HEK293 (cell line): ENCODE results near the gene SHOC2.

Experiments
- CTCF ChIA-PET: fragments of 350-600 bp; formaldehyde crosslinking; extraction: SDS; loops from one replicate; lab custom pipeline; 2021; ENCODE audit warnings: antibody characterized with exemption; lab: Yijun Ruan, JAX
- POLR2A ChIA-PET: fragments of 300-600 bp; formaldehyde crosslinking; extraction: SDS; loops from one replicate; lab custom pipeline; 2020; ENCODE audit warnings: antibody characterized with exemption, inconsistent platforms; lab: Yijun Ruan, JAX
- H3K27ac ChIP-seq: fragments of 200-500 bp; sonication (Bioruptor generic); 2 replicates; pipeline ENCODE4 v1.5.1; 2014; ENCODE audit warnings: low read depth, low read length, control low read depth, inconsistent platforms; ENCODE audit errors: extremely low read depth
- H3K36me3 ChIP-seq, 2 experiments: fragments of 200-500 bp in 1 of 2; sonication (Bioruptor generic) in 1 of 2; 1 replicate in 1 of 2; 2 replicates in 1 of 2; pipeline ENCODE4 v1.5.1; 2014 to 2017; ENCODE audit warnings: inconsistent platforms in 2 of 2, low read length in 2 of 2; ENCODE audit not compliant: control insufficient read depth in 2 of 2, insufficient read depth in 1 of 2
- H3K4me1 ChIP-seq: fragments of 200-500 bp; sonication (Bioruptor generic); 2 replicates; pipeline ENCODE4 v1.5.1; 2014; ENCODE audit warnings: mild to moderate bottlenecking, low read length, inconsistent platforms; ENCODE audit not compliant: control insufficient read depth, insufficient read depth
- H3K4me3 ChIP-seq: 2 replicates; pipeline ENCODE4 v1.5.1; 2011; ENCODE audit warnings: low read depth, mild to moderate bottlenecking, control low read depth, low read length, moderate library complexity
- H3K9me3 ChIP-seq: fragments of 200-500 bp; sonication (Bioruptor generic); 2 replicates; pipeline ENCODE4 v1.5.1; 2014; ENCODE audit warnings: low read depth, low read length, inconsistent platforms; ENCODE audit not compliant: control insufficient read depth, insufficient read depth
- BCL11A ChIP-seq: fragments of 450-650 bp; formaldehyde crosslinking; IDR thresholded peaks from 2 replicates; pipeline ENCODE4 v1.5.1; 2016; ENCODE audit warnings: low read depth, missing biosample characterization, missing genetic modification characterization
- BCL6B ChIP-seq: fragments of 450-650 bp; formaldehyde crosslinking; IDR thresholded peaks from 2 replicates; pipeline ENCODE4 v1.5.1; 2017; ENCODE audit warnings: missing biosample characterization, missing genetic modification characterization
- GFI1B ChIP-seq: fragments of 450-650 bp; formaldehyde crosslinking; IDR thresholded peaks from 2 replicates; pipeline ENCODE4 v1.5.1; 2016; ENCODE audit warnings: missing biosample characterization, missing genetic modification characterization
- GLIS1 ChIP-seq: fragments of 450-650 bp; formaldehyde crosslinking; IDR thresholded peaks from 2 replicates; pipeline ENCODE4 v1.5.1; 2016; ENCODE audit warnings: missing biosample characterization, missing genetic modification characterization
- GLIS2 ChIP-seq: fragments of 450-650 bp; formaldehyde crosslinking; IDR thresholded peaks from 2 replicates; pipeline ENCODE4 v1.5.1; 2016; ENCODE audit warnings: missing biosample characterization, missing genetic modification characterization
- PRDM1 ChIP-seq: fragments of 450-650 bp; formaldehyde crosslinking; IDR thresholded peaks from 2 replicates; pipeline ENCODE4; 2016; ENCODE audit warnings: missing biosample characterization, missing genetic modification characterization
- REST ChIP-seq: fragments of 450-650 bp; formaldehyde crosslinking; IDR thresholded peaks from 2 replicates; pipeline ENCODE4 v1.5.1; 2016; ENCODE audit warnings: missing biosample characterization, missing genetic modification characterization
- TRIM28 ChIP-seq: IDR thresholded peaks from 2 replicates; pipeline ENCODE4 v1.6.1; 2011; ENCODE audit warnings: low read length, control low read depth, borderline replicate concordance
- ZBTB17 ChIP-seq: fragments of 450-650 bp; formaldehyde crosslinking; IDR thresholded peaks from 2 replicates; pipeline ENCODE4 v1.5.1; 2016; ENCODE audit warnings: missing biosample characterization, missing genetic modification characterization
- ZBTB49 ChIP-seq: fragments of 450-650 bp; formaldehyde crosslinking; IDR thresholded peaks from 2 replicates; pipeline ENCODE4 v1.5.1; 2016; ENCODE audit warnings: missing biosample characterization, missing genetic modification characterization, low read depth
- ZBTB6 ChIP-seq: fragments of 450-650 bp; formaldehyde crosslinking; IDR thresholded peaks from 2 replicates; pipeline ENCODE4 v1.5.1; 2017; ENCODE audit warnings: missing biosample characterization, missing genetic modification characterization
- ZFP41 ChIP-seq: fragments of 450-650 bp; formaldehyde crosslinking; IDR thresholded peaks from 2 replicates; pipeline ENCODE4 v1.5.1; 2016; ENCODE audit warnings: missing biosample characterization, missing genetic modification characterization, borderline replicate concordance
- ZNF2 ChIP-seq: fragments of 450-650 bp; formaldehyde crosslinking; IDR thresholded peaks from 2 replicates; pipeline ENCODE4 v1.5.1; 2016; ENCODE audit warnings: missing biosample characterization, missing genetic modification characterization
- ZNF211 ChIP-seq: fragments of 450-650 bp; formaldehyde crosslinking; IDR thresholded peaks from 2 replicates; pipeline ENCODE4 v1.5.1; 2016; ENCODE audit warnings: low read depth, missing biosample characterization, missing genetic modification characterization
- ZNF24 ChIP-seq: fragments of 450-650 bp; formaldehyde crosslinking; IDR thresholded peaks from 2 replicates; pipeline ENCODE4 v1.5.1; 2016; ENCODE audit warnings: missing biosample characterization, missing genetic modification characterization
- ZNF488 ChIP-seq: fragments of 450-650 bp; formaldehyde crosslinking; IDR thresholded peaks from 2 replicates; pipeline ENCODE4 v1.5.1; 2016; ENCODE audit warnings: missing biosample characterization, missing genetic modification characterization
- ZNF514 ChIP-seq: fragments of 450-650 bp; formaldehyde crosslinking; IDR thresholded peaks from 2 replicates; pipeline ENCODE4 v1.5.1; 2016; ENCODE audit warnings: missing biosample characterization, missing genetic modification characterization
- ZNF585B ChIP-seq: fragments of 450-650 bp; formaldehyde crosslinking; IDR thresholded peaks from 2 replicates; pipeline ENCODE4 v1.5.1; 2016; ENCODE audit warnings: missing biosample characterization, missing genetic modification characterization
- ZNF596 ChIP-seq: fragments of 450-650 bp; IDR thresholded peaks from 2 replicates; pipeline ENCODE4 v1.5.0; 2018; ENCODE audit warnings: missing biosample characterization, mild to moderate bottlenecking, missing genetic modification characterization, moderate library complexity
- ZNF747 ChIP-seq: fragments of 450-650 bp; formaldehyde crosslinking; IDR thresholded peaks from 2 replicates; pipeline ENCODE4 v1.5.1; 2016; ENCODE audit warnings: missing biosample characterization, missing genetic modification characterization
- ZSCAN23 ChIP-seq: fragments of 450-650 bp; formaldehyde crosslinking; IDR thresholded peaks from 2 replicates; pipeline ENCODE4 v1.5.1; 2016; ENCODE audit warnings: missing biosample characterization, missing genetic modification characterization

Gene SHOC2

GRCh38 chr10:111023060-111023459 lies 103.7 kb downstream of the SHOC2 start:
- H3K9me3 ChIP-seq, result no peaks in the 10 kb centered on the region
- H3K27ac ChIP-seq, result no peak overlapping the region
- H3K36me3 ChIP-seq, result no peaks in the 10 kb centered on the region; a peak in 1 of 3 replicates
- H3K4me3 ChIP-seq, result no peak overlapping the region
- no peaks in the 10 kb centered on the region for H3K4me1 ChIP-seq
- ChIA-PET POLR2A (no interaction called here), CTCF (interaction anchor here (0.7 kb wide), 1 partner anchor 254 kb away, joined by 3 read pairs; no protein-coding TSS in a partner anchor)
- TF ChIP-seq BCL6B (tag by site-specific recombination) (no peak), ZBTB17 (tag by site-specific recombination) (no peak), ZNF585B (tag by site-specific recombination) (no peak), ZNF2 (tag by site-specific recombination) (no peak), ZNF24 (tag by site-specific recombination) (no peak), ZBTB6 (no peak), ZFP41 (tag by site-specific recombination) (no peak), ZNF596 (tag by site-specific recombination) (no peak), ZNF488 (tag by site-specific recombination) (no peak), ZNF514 (no peak)

GRCh38 chr10:111030042-111030750 lies 110.8 kb downstream of the SHOC2 start:
- CTCF ChIA-PET, result no interaction called here
- Histone ChIP-seq H3K36me3 (no peaks in the 10 kb centered on the region), H3K27ac (no peak overlapping the region), H3K4me1 (no peaks in the 10 kb centered on the region), H3K4me3 (no peak overlapping the region)
- TF ChIP-seq REST (tag by site-specific recombination) (no peak), PRDM1 (tag by site-specific recombination) (no peak), BCL11A (tag by site-specific recombination) (no peak), TRIM28 (no peak), ZBTB49 (tag by site-specific recombination) (no peak), GLIS1 (tag by site-specific recombination) (no peak), ZNF747 (tag by site-specific recombination) (no peak), ZSCAN23 (tag by site-specific recombination) (no peak), GFI1B (tag by site-specific recombination) (no peak), GLIS2 (no peak), ZNF211 (tag by site-specific recombination) (no peak)
- TF ChIP-seq, all 188 proteins: peak for 0
- H3K9me3 ChIP-seq, result no peaks in the 10 kb centered on the region
- POLR2A ChIA-PET, result no interaction called here
